Pulmonary artery endothelial cell (primary cell): ENCODE results near the gene MOCS2. TPM values are rescaled to one million over a fixed set of nuclear protein-coding genes. Genes with fewer than 3 reads are reported as not detected.
"Not testable (repeated sequence)": the region's sequence is repeated elsewhere in the genome, so short reads cannot be mapped to it uniquely, and the experiment has no call there.

Source experiments
- DNase-seq: peaks from one replicate; pipeline ENCODE4 v3.0.0-alpha.2; 2011; ENCODE audit warnings: low read depth, low spot score
- total RNA-seq: library from RNA; depleted of rRNA; stranded (reverse); fragments of >200 nt; gene quantifications from 2 replicates; pipeline ENCODE4 v1.2.3, GENCODE V29; 2014

MOCS2 gene, protein sequence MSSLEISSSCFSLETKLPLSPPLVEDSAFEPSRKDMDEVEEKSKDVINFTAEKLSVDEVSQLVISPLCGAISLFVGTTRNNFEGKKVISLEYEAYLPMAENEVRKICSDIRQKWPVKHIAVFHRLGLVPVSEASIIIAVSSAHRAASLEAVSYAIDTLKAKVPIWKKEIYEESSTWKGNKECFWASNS
- total RNA-seq, result 19.0 and 24.0 TPM in 2 replicates

DNA sequence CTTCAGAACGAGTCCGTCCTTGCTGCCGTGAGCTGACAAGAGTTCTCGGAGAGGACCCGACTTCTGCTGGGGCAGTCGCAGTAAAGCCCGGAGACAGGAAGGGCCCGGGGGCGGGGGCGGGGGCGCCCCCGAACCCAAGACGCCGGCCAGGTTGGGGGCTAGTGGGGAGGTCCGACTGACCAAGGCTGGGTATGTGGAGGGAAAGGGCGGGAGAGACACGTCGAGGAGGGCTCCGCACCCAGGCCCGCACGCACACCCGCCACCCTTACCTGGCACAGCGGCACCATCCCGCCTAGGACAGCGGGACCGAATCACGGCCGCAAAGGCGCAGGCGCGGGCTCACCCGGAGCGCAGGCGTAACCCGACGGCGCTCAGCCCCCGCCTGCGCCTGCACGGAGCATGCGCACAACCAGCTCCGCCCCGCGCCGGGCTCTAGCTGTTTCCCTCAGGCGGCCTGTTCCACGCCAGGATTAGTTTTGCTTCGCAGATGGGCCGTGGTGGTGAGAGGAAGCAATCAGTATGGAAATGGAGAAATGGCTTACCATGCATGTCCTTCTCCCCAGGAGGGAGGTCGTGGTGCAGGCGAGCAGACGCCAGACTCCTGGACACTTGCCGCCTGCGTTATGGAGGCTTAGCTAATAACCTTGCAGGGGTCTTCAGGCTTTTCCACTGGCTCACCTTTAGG, at the start of gene MOCS2:
MOCS2 (minus strand) TSS at position 315 of the 685 bp plus-strand sequence. CDS start 2,583 bp downstream, outside the sequence.
- peak; percentile 55 for DNase-seq

GRCh38 chr5:53151713-53152458, 42.3 kb upstream of the MOCS2 start:
- DNase-seq, result peak; percentile 29

GRCh38 chr5:53133020-53133419, 23.5 kb upstream of the MOCS2 start:
- DNase-seq, result no peak

GRCh38 chr5:53130266-53130665, 20.7 kb upstream of the MOCS2 start:
- no peak for DNase-seq

DNA sequence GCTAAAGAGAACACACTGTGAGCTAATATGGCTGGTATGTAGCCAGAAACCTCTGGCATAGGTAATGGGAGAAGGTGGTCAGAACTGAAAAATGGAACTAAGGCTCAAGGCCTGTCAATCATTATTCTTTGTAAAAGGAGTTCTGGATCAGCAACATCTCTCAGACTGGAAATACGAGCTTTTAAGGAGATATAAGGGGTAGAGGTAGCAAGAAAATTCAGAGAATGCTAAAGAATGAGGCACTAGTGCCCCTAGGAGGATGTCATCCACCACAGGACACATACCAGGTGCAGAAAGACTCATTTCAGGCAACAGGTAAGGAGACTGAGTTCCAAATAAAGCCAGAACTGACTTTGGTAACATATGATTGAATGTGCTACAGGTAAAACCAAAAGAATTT, 18.9 kb upstream of the MOCS2 start:
- no peak for DNase-seq

- DNase-seq, result no peak
These were observed 17.6 kb upstream of the MOCS2 start for GRCh38 chr5:53127107-53127506.

DNA sequence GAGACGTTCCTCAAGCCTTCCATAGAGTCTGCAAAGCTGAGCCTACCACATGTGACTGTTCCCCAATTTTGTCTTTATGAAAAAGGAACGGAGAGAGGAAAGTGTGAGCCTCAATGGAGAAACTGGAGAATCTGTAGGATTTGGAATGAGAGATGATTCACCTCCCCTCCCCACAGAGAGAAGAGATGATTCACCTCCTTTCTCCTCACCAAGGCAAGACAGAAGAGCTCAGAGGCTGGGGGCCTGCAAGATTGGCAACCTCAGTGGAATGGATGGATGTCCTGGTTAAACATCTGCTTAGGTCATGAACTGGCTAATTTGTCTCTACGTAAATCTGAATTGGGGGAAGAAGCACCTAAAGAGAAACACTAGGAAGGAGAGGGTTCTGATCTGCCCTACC, 17.0 kb upstream of the MOCS2 start:
- no peak for DNase-seq

GRCh38 chr5:53123702-53124101, 14.1 kb upstream of the MOCS2 start:
- DNase-seq, result no peak

- DNase-seq, result no peak
These were observed 10.6 kb upstream of the MOCS2 start for GRCh38 chr5:53120165-53120564.

DNA sequence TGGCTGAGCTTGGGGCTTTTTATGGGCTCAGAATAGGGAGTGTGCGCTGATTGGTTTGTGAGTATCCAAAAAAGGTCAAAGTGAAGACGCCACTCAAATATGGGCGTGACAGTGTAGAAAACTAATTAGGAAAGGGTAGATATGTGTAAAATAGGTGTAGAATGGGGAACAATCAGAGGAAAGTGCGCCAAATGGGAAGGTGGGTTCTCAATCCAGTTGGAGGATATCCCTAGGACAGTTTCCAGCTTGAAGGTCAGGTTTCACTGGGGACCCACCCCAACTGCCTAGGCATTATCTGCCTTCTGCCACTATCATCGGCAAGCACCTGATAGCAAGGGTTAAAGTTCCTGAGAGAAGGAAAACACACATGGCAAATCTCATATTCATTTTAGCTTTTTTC, 9.3 kb upstream of the MOCS2 start:
- DNase-seq, result no peak

DNA sequence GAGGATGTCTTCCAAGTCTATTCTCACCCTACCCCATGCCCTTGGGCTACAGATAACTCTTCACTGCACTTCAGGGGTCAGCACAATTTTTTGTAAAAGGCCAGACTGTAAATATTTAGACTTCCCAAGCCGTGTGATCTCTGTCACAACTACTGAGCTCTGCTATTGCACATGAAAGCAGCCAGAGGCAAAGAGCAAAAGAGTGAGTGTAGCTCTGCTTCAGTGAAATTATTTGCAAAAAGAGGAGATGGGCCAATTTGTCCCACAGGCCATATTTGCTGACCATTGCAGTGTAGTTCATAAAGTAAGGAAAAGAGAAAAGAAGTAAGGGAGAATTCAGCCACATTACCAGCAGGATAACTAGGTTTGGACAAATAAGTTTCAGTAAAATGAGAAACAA, 7.0 kb upstream of the MOCS2 start:
- DNase-seq, result no peak

DNA sequence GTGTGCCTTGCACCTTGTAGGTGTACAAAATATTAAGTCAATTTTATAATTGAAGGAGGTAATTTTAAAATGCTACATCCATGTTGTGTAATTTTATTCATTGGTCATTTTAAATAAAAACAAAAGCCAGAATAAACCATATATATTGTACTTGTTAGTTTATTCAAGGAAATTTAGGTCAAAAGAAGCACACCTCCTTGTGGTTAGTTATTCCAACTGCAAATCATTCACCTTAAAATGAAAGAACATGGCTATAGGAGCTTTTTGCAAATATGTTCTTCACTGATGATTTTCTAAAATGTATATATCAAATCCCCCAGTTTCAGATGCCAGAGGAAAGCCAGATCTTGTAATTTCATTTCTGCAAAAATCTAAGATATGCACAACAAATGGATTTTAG, 5.4 kb upstream of the MOCS2 start:
- no peak for DNase-seq

DNA sequence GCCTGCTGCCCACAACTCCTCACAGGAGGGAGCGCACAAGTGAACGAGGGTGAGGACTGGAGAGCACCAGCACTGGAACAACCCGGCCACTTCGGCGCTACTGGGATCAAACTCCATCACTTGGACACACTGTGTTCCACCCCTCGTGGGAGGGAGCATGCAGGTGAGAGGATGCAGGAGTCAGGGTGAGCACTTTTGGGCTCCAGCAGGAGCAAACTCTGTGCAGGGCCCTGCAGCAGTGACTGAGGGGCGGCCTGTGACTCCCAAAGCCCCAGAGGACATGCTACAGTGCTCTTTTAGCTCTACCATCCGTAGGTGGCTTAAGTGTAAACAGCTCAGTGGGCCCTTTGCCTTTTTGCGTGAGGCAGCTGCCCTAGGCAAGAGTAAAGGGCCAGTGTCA, 4.4 kb upstream of the MOCS2 start:
- DNase-seq, result no peak

DNA sequence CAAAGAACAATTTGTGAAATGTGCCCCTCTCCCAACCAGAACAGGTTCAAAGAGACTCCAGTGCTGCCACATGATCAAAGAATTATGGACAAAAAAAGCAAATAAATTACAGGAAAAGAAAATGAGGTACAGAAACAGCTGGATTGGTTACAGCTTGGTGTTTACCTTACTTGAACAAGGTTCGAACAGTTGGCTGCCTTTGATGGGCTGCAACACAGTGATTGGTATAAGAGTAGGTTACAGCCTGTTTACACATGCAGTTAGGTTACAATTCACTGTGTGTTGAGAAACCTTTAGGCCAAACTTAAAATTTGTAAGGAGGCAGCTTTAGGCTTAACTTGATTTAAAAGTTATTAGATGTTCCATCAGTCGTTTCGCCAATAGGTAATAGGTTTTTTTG, 3.4 kb upstream of the MOCS2 start:
- no peak for DNase-seq

GRCh38 chr5:53112307-53112706, 2.8 kb upstream of the MOCS2 start:
- not testable (repeated sequence) for DNase-seq

- no peak for DNase-seq
These were observed 1.6 kb upstream of the MOCS2 start for GRCh38 chr5:53111139-53111538.

- DNase-seq, result no peak
These were observed 599 bp upstream of the MOCS2 start for GRCh38 chr5:53110156-53110555.

DNA sequence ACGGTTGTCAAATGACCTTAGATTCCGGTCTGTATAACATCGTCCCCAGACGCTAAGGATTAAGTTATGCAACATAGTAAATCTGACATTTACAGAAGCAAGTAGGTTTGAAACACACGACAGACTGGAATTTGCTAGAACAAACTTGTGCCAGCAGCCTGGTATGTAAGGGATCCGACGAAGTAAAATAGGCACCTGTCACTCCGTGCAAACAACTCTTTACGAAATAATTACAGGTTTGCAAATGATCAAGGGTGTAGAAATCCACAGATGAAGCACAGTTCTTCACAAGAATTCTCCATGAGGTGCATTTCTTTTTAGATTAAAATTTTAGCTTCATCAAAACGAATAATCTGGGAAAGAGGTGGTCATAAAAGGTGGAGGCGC, 508 bp downstream of the MOCS2 start:
- no peak for DNase-seq

DNA sequence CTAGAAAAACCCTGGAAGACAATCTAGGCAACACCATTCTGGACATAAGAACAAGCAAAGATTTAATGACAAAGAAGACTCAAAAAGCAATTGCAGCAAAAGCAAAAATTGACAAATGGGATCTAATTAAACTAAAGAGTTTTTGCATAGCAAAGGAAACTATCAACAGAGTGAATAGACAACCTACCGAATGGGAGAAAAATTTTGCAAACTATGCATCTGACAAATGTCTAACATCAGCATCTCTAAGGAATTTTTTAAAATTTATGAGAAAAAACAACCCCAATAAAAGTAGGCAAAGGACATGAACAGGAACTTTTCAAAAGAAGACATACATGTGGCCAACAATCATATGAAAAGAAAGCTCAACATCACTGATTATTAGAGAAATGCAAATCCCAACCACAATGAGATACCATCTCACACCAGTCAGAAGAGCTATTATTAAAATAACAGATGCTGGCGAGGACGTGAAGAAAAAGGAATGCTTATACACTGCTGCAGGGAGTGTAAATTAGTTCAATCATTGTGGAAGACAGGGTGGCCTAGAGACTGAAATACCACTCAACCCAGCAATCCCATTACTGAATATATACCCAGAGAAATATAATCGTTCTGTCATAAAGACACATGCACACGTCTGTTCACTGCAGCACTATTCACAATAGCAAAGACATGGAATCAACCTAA, 3.8 kb downstream of the MOCS2 start:
- DNase-seq, result no peak

- no peak for DNase-seq
These were observed 9.0 kb downstream of the MOCS2 start for GRCh38 chr5:53100606-53101005.

- no peak for DNase-seq
These were observed 10.0 kb downstream of the MOCS2 start for GRCh38 chr5:53099546-53099945.

- no peak for DNase-seq
These were observed 13.5 kb downstream of the MOCS2 start for GRCh38 chr5:53095931-53096525.
